ENCODE measurements around the gene ZBTB47. TPM values are rescaled to one million over a fixed set of nuclear protein-coding genes. Genes with fewer than 3 reads are reported as not detected.

Gene ZBTB47
- total RNA-seq, 4 donors from 2014 or later, result 10.0 to 44.1 (median 19.7) TPM

- DNase-seq, result no peak
- Histone ChIP-seq H3K4me1 (peaks cover 16 to 48% (median 27%) of the 10 kb centered on the region in 4 donors), H3K9me3 (no peaks in the 10 kb centered on the region), H3K36me3 (no peaks in the 10 kb centered on the region), H3K4me3 (peak overlapping the region in 3 of 4 donors; percentile 67 to 70 (median 69)), H3K27ac (peak overlapping the region; percentile 85 to 95 (median 90)), H3K27me3 (no peaks in the 10 kb centered on the region)
- no peak for TF ChIP-seq CTCF (IDR thresholded peaks at IDR 0.05)
- no peak for TF ChIP-seq POLR2AphosphoS5 (IDR thresholded peaks at IDR 0.05)
- no peak for TF ChIP-seq EP300 (IDR thresholded peaks at IDR 0.05; ENCODE audit: low read depth)
- TF ChIP-seq POLR2A (IDR thresholded peaks at IDR 0.05), result no peak
- in situ Hi-C loops (cut with MboI; ENCODE audit: low pct_ligation_motif_present in 1 of 4, low pct_unique_long_range_greater_than_20kb in 1 of 4, low sequenced_read_pairs in 3 of 4) (loop anchor here in 2 of 4 donors (10.0 kb wide), 1 partner anchor 89 kb away; no protein-coding TSS in a partner anchor), intact Hi-C loops (cut with DNase I; ENCODE audit: low total_unique reads) (no loop called here)
- 72% methylated on average over 4 of the region's 4 CpGs; no CpG with 5 or more reads in 1 of the 2 donors for WGBS, 2 donors (ENCODE audit: low coverage in 1 of 2)
Observed at GRCh38 chr3:42655331-42655888, 1.9 kb downstream of the ZBTB47 start.

- Histone ChIP-seq H3K4me1 (peaks cover 16 to 44% (median 24%) of the 10 kb centered on the region in 4 donors), H3K36me3 (no peaks in the 10 kb centered on the region), H3K27me3 (no peaks in the 10 kb centered on the region), H3K27ac (peak overlapping the region; percentile 85 to 95 (median 90)), H3K4me3 (no peak overlapping the region), H3K9me3 (no peaks in the 10 kb centered on the region)
- TF ChIP-seq POLR2A (IDR thresholded peaks at IDR 0.05) (no peak), POLR2AphosphoS5 (IDR thresholded peaks at IDR 0.05) (no peak), CTCF (IDR thresholded peaks at IDR 0.05) (no peak)
- intact Hi-C loops (cut with DNase I; ENCODE audit: low total_unique reads), result no loop called here
- WGBS, 2 donors (ENCODE audit: low coverage in 1 of 2), result 84% methylated on average over 6 of the region's 6 CpGs; no CpG with 5 or more reads in 1 of the 2 donors
- in situ Hi-C loops (cut with MboI; ENCODE audit: low pct_ligation_motif_present in 1 of 4, low pct_unique_long_range_greater_than_20kb in 1 of 4, low sequenced_read_pairs in 3 of 4), result loop anchor here in 2 of 4 donors (10.0 kb wide), 1 partner anchor 89 kb away; no protein-coding TSS in a partner anchor
- DNase-seq, result no peak
Observed at GRCh38 chr3:42655980-42656679, 2.6 kb downstream of the ZBTB47 start.

- in situ Hi-C loops (cut with MboI; ENCODE audit: low pct_ligation_motif_present in 1 of 4, low pct_unique_long_range_greater_than_20kb in 1 of 4, low sequenced_read_pairs in 3 of 4), result loop anchor here in 2 of 4 donors (10.0 kb wide), 1 partner anchor 88 kb away; no protein-coding TSS in a partner anchor
- no peak overlapping the region for H3K4me3 ChIP-seq
- peaks cover 12 to 36% (median 23%) of the 10 kb centered on the region in 4 donors for H3K4me1 ChIP-seq
- no peak for DNase-seq
- no peak for TF ChIP-seq POLR2AphosphoS5 (IDR thresholded peaks at IDR 0.05)
- no peak for TF ChIP-seq EP300 (IDR thresholded peaks at IDR 0.05; ENCODE audit: low read depth)
- H3K36me3 ChIP-seq, result no peaks in the 10 kb centered on the region
- intact Hi-C loops (cut with DNase I; ENCODE audit: low total_unique reads), result no loop called here
- peak overlapping the region in 2 of 4 donors; percentile 85 to 95 for H3K27ac ChIP-seq
- no peaks in the 10 kb centered on the region for H3K27me3 ChIP-seq
- 89% methylated on average over 9 of the region's 9 CpGs; no CpG with 5 or more reads in 1 of the 2 donors for WGBS, 2 donors (ENCODE audit: low coverage in 1 of 2)
- H3K9me3 ChIP-seq, result no peaks in the 10 kb centered on the region
Observed at GRCh38 chr3:42656680-42657610, 3.4 kb downstream of the ZBTB47 start.

- no peaks in the 10 kb centered on the region for H3K27me3 ChIP-seq
- intact Hi-C loops (cut with DNase I; ENCODE audit: low total_unique reads) (no loop called here), in situ Hi-C loops (cut with MboI; ENCODE audit: low pct_ligation_motif_present in 1 of 4, low pct_unique_long_range_greater_than_20kb in 1 of 4, low sequenced_read_pairs in 3 of 4) (loop anchor here in 2 of 4 donors (10.0 kb wide), 1 partner anchor 87 kb away; no protein-coding TSS in a partner anchor)
- H3K9me3 ChIP-seq, result no peaks in the 10 kb centered on the region
- no peak for DNase-seq
- no peaks in the 10 kb centered on the region for H3K36me3 ChIP-seq
- WGBS, 2 donors (ENCODE audit: low coverage in 1 of 2), result 82% methylated on average over 4 of the region's 4 CpGs; no CpG with 5 or more reads in 1 of the 2 donors
- H3K4me1 ChIP-seq, result peaks cover 5 to 29% (median 15%) of the 10 kb centered on the region in 4 donors
- no peak overlapping the region for H3K4me3 ChIP-seq
- no peak for TF ChIP-seq EP300 (IDR thresholded peaks at IDR 0.05; ENCODE audit: low read depth)
- no peak for TF ChIP-seq POLR2AphosphoS5 (IDR thresholded peaks at IDR 0.05)
- TF ChIP-seq POLR2A (IDR thresholded peaks at IDR 0.05), result no peak
- TF ChIP-seq CTCF (IDR thresholded peaks at IDR 0.05), result no peak
- no peak overlapping the region for H3K27ac ChIP-seq
Observed at GRCh38 chr3:42657675-42658074, 4.2 kb downstream of the ZBTB47 start.
